Stimulated activated CD8-positive, alpha-beta memory T cell treated with anti-CD3 and anti-CD28 coated beads, Interleukin-7, amount 100 ng/mL, for 1 hour (primary cell): Measurements from ENCODE around the gene BIN2.
A peak's percentile ranks its signal among the peaks of the same experiment; 100 is the strongest.
"Not testable (repeated sequence)": the region's sequence is repeated elsewhere in the genome, so short reads cannot be mapped to it uniquely, and the experiment has no call there.

ENCODE experiments used
- DNase-seq, 2 donors: peaks; one replicate each; pipeline ENCODE4 v3.0.0-alpha.2; 2020; ENCODE audit warnings: low read depth in 2 of 2

Gene BIN2

GRCh38 chr12:51345681-51346080, 21.7 kb upstream of the BIN2 start:
- no peak for DNase-seq

- DNase-seq, result no peak
These were observed 19.2 kb upstream of the BIN2 start for GRCh38 chr12:51343201-51343600.

GRCh38 chr12:51342416-51342815, 18.4 kb upstream of the BIN2 start:
- DNase-seq, result no peak

GRCh38 chr12:51341251-51342007, 17.5 kb upstream of the BIN2 start:
- DNase-seq, result peak; percentile 36 to 48

- DNase-seq, result no peak
These were observed 15.8 kb upstream of the BIN2 start for GRCh38 chr12:51339750-51340149.

- not testable (repeated sequence) for DNase-seq
These were observed 13.4 kb upstream of the BIN2 start for GRCh38 chr12:51337336-51337735.

GRCh38 chr12:51335931-51336330, 12.0 kb upstream of the BIN2 start:
- no peak for DNase-seq

- no peak for DNase-seq
These were observed 10.8 kb upstream of the BIN2 start for GRCh38 chr12:51334764-51335163.

GRCh38 chr12:51333536-51333935, 9.6 kb upstream of the BIN2 start:
- no peak for DNase-seq

GRCh38 chr12:51330186-51330585, 6.2 kb upstream of the BIN2 start:
- DNase-seq, result no peak

GRCh38 chr12:51329742-51330141, 5.8 kb upstream of the BIN2 start:
- DNase-seq, result no peak

GRCh38 chr12:51328587-51328986, 4.6 kb upstream of the BIN2 start:
- no peak for DNase-seq

GRCh38 chr12:51326698-51327439, 2.9 kb upstream of the BIN2 start:
- DNase-seq, result no peak

GRCh38 chr12:51324953-51325352, 979 bp upstream of the BIN2 start:
- no peak for DNase-seq

GRCh38 chr12:51323317-51323960, 535 bp downstream of the BIN2 start:
- peak; percentile 11 to 36 for DNase-seq

GRCh38 chr12:51322452-51322851, 1.5 kb downstream of the BIN2 start:
- no peak for DNase-seq

- DNase-seq, result no peak
These were observed 2.1 kb downstream of the BIN2 start for GRCh38 chr12:51321882-51322281.

GRCh38 chr12:51320695-51321320, 3.2 kb downstream of the BIN2 start:
- DNase-seq, result no peak

GRCh38 chr12:51320311-51320694, 3.7 kb downstream of the BIN2 start:
- DNase-seq, result no peak

GRCh38 chr12:51318846-51319599, 5.0 kb downstream of the BIN2 start:
- peak in 1 of 2 donors; percentile 10 for DNase-seq

- DNase-seq, result not testable (repeated sequence)
These were observed 5.7 kb downstream of the BIN2 start for GRCh38 chr12:51318057-51318806.
